WTC11 (cell line): ENCODE data around the gene NTPCR.

Source experiments
- ETV6 ChIP-seq: sonication (generic); formaldehyde crosslinking; IDR thresholded peaks from 2 replicates; pipeline ENCODE4 v1.8.1; 2022; ENCODE audit warnings: mild to moderate bottlenecking, missing genetic modification reagents
- JUN ChIP-seq: sonication (generic); formaldehyde crosslinking; IDR thresholded peaks from 2 replicates; pipeline ENCODE4 v1.8.0; 2023; ENCODE audit warnings: mild to moderate bottlenecking, missing genetic modification reagents
- MYBL2 ChIP-seq: sonication (generic); formaldehyde crosslinking; IDR thresholded peaks from 2 replicates; pipeline ENCODE4 v1.8.1; 2023; ENCODE audit warnings: mild to moderate bottlenecking, moderate library complexity, missing genetic modification reagents
- NFYB ChIP-seq: sonication (generic); formaldehyde crosslinking; conservative IDR thresholded peaks from 2 replicates; pipeline ENCODE4 v1.8.0; 2022; ENCODE audit warnings: low read depth, missing genetic modification reagents
- TEAD1 ChIP-seq: sonication (generic); formaldehyde crosslinking; IDR thresholded peaks from 2 replicates; pipeline ENCODE4 v1.8.0; 2022; ENCODE audit warnings: mild to moderate bottlenecking, missing genetic modification reagents
- ZBTB21 ChIP-seq: sonication (generic); formaldehyde crosslinking; IDR thresholded peaks from 2 replicates; pipeline ENCODE4 v1.8.1; 2023; ENCODE audit warnings: mild to moderate bottlenecking, missing genetic modification reagents, borderline replicate concordance
- ZNF671 ChIP-seq: fragments of 250-450 bp; sonication (Bioruptor Pico); IDR thresholded peaks from 2 replicates; pipeline ENCODE4 v1.8.0; 2021; ENCODE audit warnings: mild to moderate bottlenecking
- TF ChIP-seq, protein P1 (sequence below): fragments of 200-600 bp; IDR thresholded peaks from 2 replicates; pipeline ENCODE4 v1.8.0; 2022; ENCODE audit warnings: antibody characterized with exemption
- TF ChIP-seq, protein P2 (sequence below): sonication (generic); formaldehyde crosslinking; IDR thresholded peaks from 2 replicates; pipeline ENCODE4 v1.8.1; 2022; ENCODE audit warnings: low read depth, missing genetic modification reagents, borderline replicate concordance
- TF ChIP-seq, protein P3 (sequence below): sonication (generic); formaldehyde crosslinking; IDR thresholded peaks from 2 replicates; pipeline ENCODE4 v1.8.0; 2022; ENCODE audit warnings: mild to moderate bottlenecking, missing genetic modification reagents
- TF ChIP-seq, protein P4 (sequence below): sonication (generic); formaldehyde crosslinking; IDR thresholded peaks from 2 replicates; pipeline ENCODE4 v1.8.1; 2023; ENCODE audit warnings: mild to moderate bottlenecking, missing genetic modification reagents

DNA sequence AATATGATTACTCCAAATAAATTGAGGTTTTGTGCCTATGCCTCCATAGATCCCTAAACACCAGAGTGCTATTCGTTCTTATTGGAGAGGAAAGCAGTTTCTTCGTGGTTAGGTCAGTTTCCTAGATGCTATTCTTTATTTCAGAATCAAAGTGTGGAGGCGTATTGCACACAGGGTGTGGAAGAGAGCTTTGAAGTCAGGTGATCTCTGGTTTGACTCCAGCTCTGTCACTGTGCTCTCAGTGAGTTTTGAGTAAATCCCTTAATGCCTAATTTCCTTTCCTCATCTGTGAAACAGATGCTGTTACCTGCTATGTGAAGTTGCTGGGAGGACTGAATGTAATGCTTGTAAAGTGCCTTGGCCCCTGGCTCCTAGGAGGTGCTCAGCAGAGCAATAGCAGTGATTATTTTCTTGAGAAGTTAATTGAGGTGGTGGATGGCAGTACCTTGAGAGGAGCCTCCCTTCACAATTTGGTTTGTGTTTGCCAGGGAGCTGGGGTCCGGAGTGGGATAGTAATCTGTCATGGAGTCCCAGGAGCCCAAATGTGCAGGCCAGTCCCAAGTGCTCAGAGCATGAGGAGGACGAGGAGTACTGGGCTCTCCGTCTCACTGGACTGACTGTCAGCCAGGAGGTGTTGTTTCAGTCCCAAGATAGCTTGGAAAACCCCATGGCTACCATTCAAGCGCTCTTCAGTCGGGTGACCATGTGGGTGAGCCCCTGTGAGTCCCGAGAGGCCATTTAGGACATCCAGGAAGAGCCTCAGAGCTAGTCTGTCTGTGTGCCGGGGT, 14.9 kb downstream of the NTPCR start:
- TF ChIP-seq, protein P1, sequence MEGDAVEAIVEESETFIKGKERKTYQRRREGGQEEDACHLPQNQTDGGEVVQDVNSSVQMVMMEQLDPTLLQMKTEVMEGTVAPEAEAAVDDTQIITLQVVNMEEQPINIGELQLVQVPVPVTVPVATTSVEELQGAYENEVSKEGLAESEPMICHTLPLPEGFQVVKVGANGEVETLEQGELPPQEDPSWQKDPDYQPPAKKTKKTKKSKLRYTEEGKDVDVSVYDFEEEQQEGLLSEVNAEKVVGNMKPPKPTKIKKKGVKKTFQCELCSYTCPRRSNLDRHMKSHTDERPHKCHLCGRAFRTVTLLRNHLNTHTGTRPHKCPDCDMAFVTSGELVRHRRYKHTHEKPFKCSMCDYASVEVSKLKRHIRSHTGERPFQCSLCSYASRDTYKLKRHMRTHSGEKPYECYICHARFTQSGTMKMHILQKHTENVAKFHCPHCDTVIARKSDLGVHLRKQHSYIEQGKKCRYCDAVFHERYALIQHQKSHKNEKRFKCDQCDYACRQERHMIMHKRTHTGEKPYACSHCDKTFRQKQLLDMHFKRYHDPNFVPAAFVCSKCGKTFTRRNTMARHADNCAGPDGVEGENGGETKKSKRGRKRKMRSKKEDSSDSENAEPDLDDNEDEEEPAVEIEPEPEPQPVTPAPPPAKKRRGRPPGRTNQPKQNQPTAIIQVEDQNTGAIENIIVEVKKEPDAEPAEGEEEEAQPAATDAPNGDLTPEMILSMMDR, result no peak
- TF ChIP-seq JUN (CRISPR knock-in tag) (no peak), NFYB (CRISPR knock-in tag) (no peak), ETV6 (CRISPR knock-in tag) (no peak), ZBTB21 (CRISPR knock-in tag) (no peak), ZNF671 (CRISPR knock-in tag) (no peak), TEAD1 (CRISPR knock-in tag) (no peak), MYBL2 (CRISPR knock-in tag) (no peak)
- TF ChIP-seq, protein P2, sequence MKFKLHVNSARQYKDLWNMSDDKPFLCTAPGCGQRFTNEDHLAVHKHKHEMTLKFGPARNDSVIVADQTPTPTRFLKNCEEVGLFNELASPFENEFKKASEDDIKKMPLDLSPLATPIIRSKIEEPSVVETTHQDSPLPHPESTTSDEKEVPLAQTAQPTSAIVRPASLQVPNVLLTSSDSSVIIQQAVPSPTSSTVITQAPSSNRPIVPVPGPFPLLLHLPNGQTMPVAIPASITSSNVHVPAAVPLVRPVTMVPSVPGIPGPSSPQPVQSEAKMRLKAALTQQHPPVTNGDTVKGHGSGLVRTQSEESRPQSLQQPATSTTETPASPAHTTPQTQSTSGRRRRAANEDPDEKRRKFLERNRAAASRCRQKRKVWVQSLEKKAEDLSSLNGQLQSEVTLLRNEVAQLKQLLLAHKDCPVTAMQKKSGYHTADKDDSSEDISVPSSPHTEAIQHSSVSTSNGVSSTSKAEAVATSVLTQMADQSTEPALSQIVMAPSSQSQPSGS (CRISPR knock-in tag), result no peak
- TF ChIP-seq, protein P3, sequence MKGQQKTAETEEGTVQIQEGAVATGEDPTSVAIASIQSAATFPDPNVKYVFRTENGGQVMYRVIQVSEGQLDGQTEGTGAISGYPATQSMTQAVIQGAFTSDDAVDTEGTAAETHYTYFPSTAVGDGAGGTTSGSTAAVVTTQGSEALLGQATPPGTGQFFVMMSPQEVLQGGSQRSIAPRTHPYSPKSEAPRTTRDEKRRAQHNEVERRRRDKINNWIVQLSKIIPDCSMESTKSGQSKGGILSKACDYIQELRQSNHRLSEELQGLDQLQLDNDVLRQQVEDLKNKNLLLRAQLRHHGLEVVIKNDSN (CRISPR knock-in tag), result no peak
- TF ChIP-seq, protein P4, sequence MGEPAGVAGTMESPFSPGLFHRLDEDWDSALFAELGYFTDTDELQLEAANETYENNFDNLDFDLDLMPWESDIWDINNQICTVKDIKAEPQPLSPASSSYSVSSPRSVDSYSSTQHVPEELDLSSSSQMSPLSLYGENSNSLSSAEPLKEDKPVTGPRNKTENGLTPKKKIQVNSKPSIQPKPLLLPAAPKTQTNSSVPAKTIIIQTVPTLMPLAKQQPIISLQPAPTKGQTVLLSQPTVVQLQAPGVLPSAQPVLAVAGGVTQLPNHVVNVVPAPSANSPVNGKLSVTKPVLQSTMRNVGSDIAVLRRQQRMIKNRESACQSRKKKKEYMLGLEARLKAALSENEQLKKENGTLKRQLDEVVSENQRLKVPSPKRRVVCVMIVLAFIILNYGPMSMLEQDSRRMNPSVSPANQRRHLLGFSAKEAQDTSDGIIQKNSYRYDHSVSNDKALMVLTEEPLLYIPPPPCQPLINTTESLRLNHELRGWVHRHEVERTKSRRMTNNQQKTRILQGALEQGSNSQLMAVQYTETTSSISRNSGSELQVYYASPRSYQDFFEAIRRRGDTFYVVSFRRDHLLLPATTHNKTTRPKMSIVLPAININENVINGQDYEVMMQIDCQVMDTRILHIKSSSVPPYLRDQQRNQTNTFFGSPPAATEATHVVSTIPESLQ (CRISPR knock-in tag), result no peak
